Measurements from ENCODE around the gene MIGA1.
"Not testable (repeated sequence)": the region's sequence is repeated elsewhere in the genome, so short reads cannot be mapped to it uniquely, and the experiment has no call there.

DNA sequence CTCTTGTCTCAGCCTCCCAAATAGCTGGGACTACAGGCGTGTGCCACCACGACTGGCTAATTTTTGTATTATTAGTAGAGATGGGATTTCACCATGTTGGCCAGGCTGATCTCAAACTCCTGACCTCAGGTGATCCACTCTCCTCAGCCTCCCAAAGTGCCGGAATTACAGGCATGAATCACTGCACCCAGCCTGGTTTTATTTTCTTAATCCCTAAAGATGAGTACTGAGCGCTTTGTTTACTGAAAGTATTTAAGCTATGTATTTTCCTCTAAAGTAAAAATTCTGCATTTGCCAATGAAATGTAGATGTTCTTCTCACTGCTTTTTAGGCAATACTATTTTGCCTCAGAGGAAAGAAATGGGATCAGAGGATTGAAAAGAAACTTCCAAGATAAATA lies 30.0 kb upstream of the MIGA1 start:
- not testable (repeated sequence) for TF ChIP-seq CTCF, POLR2A (IDR thresholded peaks at IDR 0.05)

Measured in esophagus squamous epithelium (tissue), 4 donors.